Measurements from ENCODE around the gene KDR. TPM values are rescaled to one million over a fixed set of nuclear protein-coding genes. Genes with fewer than 3 reads are reported as not detected.

KDR gene
- total and polyA plus RNA-seq, 10 of the 15 experiments (the other 5 are each of a cell fraction or from before 2014, with no cell fraction given) = 0.04 to 0.13 TPM; not detected in 8

DNA sequence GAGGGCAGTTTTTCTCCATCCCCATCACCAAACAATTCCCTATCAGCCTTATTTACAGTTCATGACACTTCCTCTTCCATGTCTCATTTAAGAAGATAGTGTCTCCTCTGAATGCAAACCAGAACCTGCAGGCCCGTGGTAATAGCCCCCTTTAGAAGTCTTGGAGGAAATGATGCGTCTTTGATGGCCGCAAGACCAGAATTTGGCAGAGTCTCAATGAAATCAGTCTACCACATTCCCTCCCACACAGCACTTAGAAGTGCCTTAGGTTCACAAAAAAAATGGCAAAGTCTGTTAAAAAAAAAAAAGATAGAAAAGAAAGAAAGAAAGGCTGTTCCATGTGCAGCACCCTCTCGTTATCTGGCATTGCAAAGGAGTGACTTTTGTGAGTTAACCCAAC is 2.1 kb upstream of the KDR start:
- no peak for TF ChIP-seq MTA3 (IDR thresholded peaks at IDR 0.05; ENCODE audit: borderline replicate concordance, low read length)
- 0% methylated on average over 4 of the region's 4 CpGs for WGBS (ENCODE audit: insufficient coverage, insufficient replicate concordance, low lambda C conversion rate, missing lambda C conversion rate)
- Histone ChIP-seq H3K36me3 (ENCODE audit: control insufficient read depth in 2 of 2, insufficient read depth in 2 of 2, low read length in 1 of 2) (no peaks in the 10 kb centered on the region), H3K4me3 (no peak overlapping the region), H2AFZ (ENCODE audit: control insufficient read depth, low read depth, low read length) (no peak overlapping the region), H3K27me3 (replicated peaks in 1 of 2; ENCODE audit: control insufficient read depth in 2 of 2, insufficient read depth in 2 of 2, low read length in 1 of 2) (no peaks in the 10 kb centered on the region; a peak in 2 of 4 replicates), H4K20me1 (ENCODE audit: control insufficient read depth, insufficient read depth) (no peaks in the 10 kb centered on the region), H3K9me3 (replicated peaks; ENCODE audit: control insufficient read depth, insufficient read depth, low read length) (no peaks in the 10 kb centered on the region), H3K4me1 (ENCODE audit: control insufficient read depth, insufficient read depth, low read length) (no peaks in the 10 kb centered on the region), H3K79me2 (ENCODE audit: control insufficient read depth, insufficient read depth, low read length) (no peaks in the 10 kb centered on the region), H3K4me2 (ENCODE audit: control insufficient read depth, insufficient read depth) (no peak overlapping the region), H3K9ac (ENCODE audit: control insufficient read depth, insufficient read depth, low read length) (no peak overlapping the region), H3K27ac (ENCODE audit: control insufficient read depth, insufficient read depth) (no peak overlapping the region)
- CTCF ChIA-PET = no interaction called here
- ATAC-seq (no peak), FAIRE-seq (no peak), DNase-seq (ENCODE audit: low read depth, low spot score) (no peak)
- SMC1A ChIA-PET (ENCODE audit: uncharacterized antibody, unreplicated experiment) = no interaction called here
- no TSS peak for BruUV-seq (replicated peaks)
- RAD21 ChIA-PET (ENCODE audit: unreplicated experiment) = no interaction called here
- POLR2A ChIA-PET = no interaction called here
- intact Hi-C loops (cut with micrococcal nuclease; ENCODE audit: unreplicated experiment) (no loop called here), in situ Hi-C loops (cut with MboI) (no loop called here)

GRCh38 chr4:55127053-55127452 is 1.7 kb upstream of the KDR start:
- Histone ChIP-seq H3K4me3 (no peak overlapping the region), H2AFZ (ENCODE audit: control insufficient read depth, low read depth, low read length) (no peak overlapping the region), H3K27ac (ENCODE audit: control insufficient read depth, insufficient read depth) (no peak overlapping the region), H3K9me3 (replicated peaks; ENCODE audit: control insufficient read depth, insufficient read depth, low read length) (no peaks in the 10 kb centered on the region), H3K36me3 (ENCODE audit: control insufficient read depth in 2 of 2, insufficient read depth in 2 of 2, low read length in 1 of 2) (no peaks in the 10 kb centered on the region), H3K4me2 (ENCODE audit: control insufficient read depth, insufficient read depth) (no peak overlapping the region), H3K9ac (ENCODE audit: control insufficient read depth, insufficient read depth, low read length) (no peak overlapping the region), H4K20me1 (ENCODE audit: control insufficient read depth, insufficient read depth) (no peaks in the 10 kb centered on the region), H3K79me2 (ENCODE audit: control insufficient read depth, insufficient read depth, low read length) (no peaks in the 10 kb centered on the region), H3K27me3 (replicated peaks in 1 of 2; ENCODE audit: control insufficient read depth in 2 of 2, insufficient read depth in 2 of 2, low read length in 1 of 2) (no peaks in the 10 kb centered on the region; a peak in 2 of 4 replicates), H3K4me1 (ENCODE audit: control insufficient read depth, insufficient read depth, low read length) (no peaks in the 10 kb centered on the region)
- POLR2A ChIA-PET = no interaction called here
- ATAC-seq (no peak), FAIRE-seq (no peak), DNase-seq (ENCODE audit: low read depth, low spot score) (no peak)
- no TSS peak for BruUV-seq (replicated peaks)
- intact Hi-C loops (cut with micrococcal nuclease; ENCODE audit: unreplicated experiment) = no loop called here
- RAD21 ChIA-PET (ENCODE audit: unreplicated experiment) = no interaction called here
- SMC1A ChIA-PET (ENCODE audit: uncharacterized antibody, unreplicated experiment) = no interaction called here
- CTCF ChIA-PET = no interaction called here
- 24% methylated on average over 3 of the region's 3 CpGs for WGBS (ENCODE audit: insufficient coverage, insufficient replicate concordance, low lambda C conversion rate, missing lambda C conversion rate)
- in situ Hi-C loops (cut with MboI) = no loop called here
- TF ChIP-seq HCFC1 (IDR thresholded peaks at IDR 0.05; ENCODE audit: low read length) = no peak
- TF ChIP-seq SIX5 (IDR thresholded peaks at IDR 0.05; ENCODE audit: low read depth, low read length, severe bottlenecking) = no peak
- no peak for TF ChIP-seq SREBF1 (IDR thresholded peaks at IDR 0.05; ENCODE audit: low read length)
- TF ChIP-seq TCF12 (IDR thresholded peaks at IDR 0.05; ENCODE audit: low read depth, low read length) = no peak
- no peak for TF ChIP-seq TARDBP (IDR thresholded peaks at IDR 0.05; ENCODE audit: borderline replicate concordance)
- no peak for TF ChIP-seq RAD21 (IDR thresholded peaks at IDR 0.05; ENCODE audit: insufficient read depth, low read depth, low read length)
- TF ChIP-seq PRDM15 (CRISPR knock-in tag; IDR thresholded peaks at IDR 0.05) = no peak
- no peak for TF ChIP-seq FOXM1 (IDR thresholded peaks at IDR 0.05; ENCODE audit: low read depth, low read length)
- no peak for TF ChIP-seq KDM1A (IDR thresholded peaks at IDR 0.05; ENCODE audit: borderline replicate concordance)
- TF ChIP-seq ZNF24 (IDR thresholded peaks at IDR 0.05) = no peak
- TF ChIP-seq ETV6 (conservative IDR thresholded peaks at IDR 0.05 in 1 of 2, IDR thresholded peaks at IDR 0.05 in 1 of 2; ENCODE audit: borderline replicate concordance in 1 of 2, low read depth in 1 of 2) = no peak
- no peak for TF ChIP-seq ESRRA (IDR thresholded peaks at IDR 0.05; ENCODE audit: low read length)
- no peak for TF ChIP-seq RB1 (IDR thresholded peaks at IDR 0.05; ENCODE audit: borderline replicate concordance)
- TF ChIP-seq RELA (IDR thresholded peaks at IDR 0.05; ENCODE audit: borderline replicate concordance, partially characterized antibody) = no peak
- no peak for TF ChIP-seq PML (IDR thresholded peaks at IDR 0.05; ENCODE audit: low read length)
